H9 (cell line): Measurements from ENCODE around the gene LDLRAD4. TPM values are rescaled to one million over a fixed set of nuclear protein-coding genes. Genes with fewer than 3 reads are reported as not detected.

Experiments
- DNase-seq: peaks from one replicate; pipeline ENCODE4 v3.0.0-alpha.2; 2017
- H2AFZ ChIP-seq: one replicate; pipeline ENCODE4 v1.6.1; 2013; ENCODE audit warnings: mild to moderate bottlenecking, low read length, control low read depth, moderate library complexity
- H2AK5ac ChIP-seq: 2 replicates; pipeline ENCODE4 v1.6.1; 2013; ENCODE audit warnings: low read length, control low read depth, mixed read lengths; ENCODE audit not compliant: insufficient read length
- H2BK120ac ChIP-seq: one replicate; pipeline ENCODE4 v1.6.1; 2013; ENCODE audit warnings: low read depth, mild to moderate bottlenecking, low read length, control low read depth, inconsistent platforms; ENCODE audit not compliant: poor library complexity, severe bottlenecking
- H2BK12ac ChIP-seq: 2 replicates; pipeline ENCODE4 v1.6.1; 2013; ENCODE audit warnings: low read length, control low read depth, mixed read lengths, low read depth; ENCODE audit not compliant: insufficient read length
- H2BK15ac ChIP-seq: 2 replicates; pipeline ENCODE4 v1.6.1; 2013; ENCODE audit warnings: low read depth, low read length, control low read depth
- H2BK20ac ChIP-seq: one replicate; pipeline ENCODE4 v1.6.1; 2013; ENCODE audit warnings: low read depth, mild to moderate bottlenecking, low read length, control low read depth, inconsistent platforms; ENCODE audit not compliant: poor library complexity, severe bottlenecking
- H2BK5ac ChIP-seq: 2 replicates; pipeline ENCODE4 v1.6.1; 2013; ENCODE audit warnings: low read length, control low read depth, mixed read lengths; ENCODE audit not compliant: insufficient read length
- H3K14ac ChIP-seq: 2 replicates; pipeline ENCODE4 v1.6.1; 2013; ENCODE audit warnings: low read length, control low read depth; ENCODE audit not compliant: insufficient read depth
- H3K18ac ChIP-seq: 2 replicates; pipeline ENCODE4 v1.6.1; 2013; ENCODE audit warnings: low read depth, mild to moderate bottlenecking, mixed read lengths, low read length, control low read depth; ENCODE audit not compliant: insufficient read length
- H3K23ac ChIP-seq: 2 replicates; pipeline ENCODE4 v1.6.1; 2013; ENCODE audit warnings: low read length, control low read depth, mixed read lengths, low read depth; ENCODE audit not compliant: insufficient read length
- H3K23me2 ChIP-seq: 2 replicates; pipeline ENCODE4 v1.6.1; 2013; ENCODE audit warnings: low read depth, mild to moderate bottlenecking, mixed read lengths, low read length, control low read depth; ENCODE audit not compliant: insufficient read length, poor library complexity, severe bottlenecking
- H3K27ac ChIP-seq: 2 replicates; pipeline ENCODE4 v1.5.1; 2013; ENCODE audit warnings: low read length, control low read depth, mixed read lengths, low read depth; ENCODE audit not compliant: insufficient read length
- H3K27me3 ChIP-seq: 2 replicates; pipeline ENCODE4 v1.6.1; 2013; ENCODE audit warnings: low read length, control low read depth, inconsistent platforms; ENCODE audit not compliant: insufficient read depth
- H3K4ac ChIP-seq: 2 replicates; pipeline ENCODE4 v1.6.1; 2013; ENCODE audit warnings: low read depth, mild to moderate bottlenecking, control low read depth, inconsistent platforms, low read length, moderate library complexity
- H3K4me1 ChIP-seq: 2 replicates; pipeline ENCODE4 v1.6.1; 2013; ENCODE audit warnings: low read length, control low read depth, inconsistent platforms; ENCODE audit not compliant: insufficient read depth
- H3K4me2 ChIP-seq: 2 replicates; pipeline ENCODE4 v1.6.1; 2013; ENCODE audit warnings: low read length, control low read depth, mixed read lengths; ENCODE audit not compliant: insufficient read length, insufficient read depth
- H3K56ac ChIP-seq: 2 replicates; pipeline ENCODE4 v1.6.1; 2013; ENCODE audit warnings: low read depth, mild to moderate bottlenecking, mixed read lengths, low read length, control low read depth; ENCODE audit not compliant: insufficient read length
- H3K79me1 ChIP-seq: 2 replicates; pipeline ENCODE4 v1.6.1; 2013; ENCODE audit warnings: low read depth, mild to moderate bottlenecking, moderate library complexity, low read length, control low read depth, inconsistent platforms; ENCODE audit not compliant: insufficient read depth, poor library complexity, severe bottlenecking
- H3K79me2 ChIP-seq: 2 replicates; pipeline ENCODE4 v1.6.1; 2013; ENCODE audit warnings: low read length, control low read depth, inconsistent platforms; ENCODE audit not compliant: insufficient read depth
- H3K9ac ChIP-seq: 2 replicates; pipeline ENCODE4 v1.6.1; 2013; ENCODE audit warnings: low read length, control low read depth, mixed read lengths; ENCODE audit not compliant: insufficient read length; ENCODE audit errors: extremely low read depth
- H3K9me3 ChIP-seq: one replicate; pipeline ENCODE4 v1.6.1; 2013; ENCODE audit warnings: low read depth, low read length, inconsistent platforms; ENCODE audit not compliant: control insufficient read depth
- H3T11ph ChIP-seq: one replicate; pipeline ENCODE4 v1.6.1; 2013; ENCODE audit warnings: mild to moderate bottlenecking, low read length, control low read depth, inconsistent platforms
- H4K20me1 ChIP-seq: one replicate; pipeline ENCODE4 v1.6.1; 2013; ENCODE audit not compliant: control insufficient read depth, insufficient read length, insufficient read depth
- H4K5ac ChIP-seq: 2 replicates; pipeline ENCODE4 v1.6.1; 2013; ENCODE audit warnings: low read depth, mild to moderate bottlenecking, mixed read lengths, low read length, control low read depth; ENCODE audit not compliant: insufficient read length
- H4K8ac ChIP-seq: replicated peaks from 2 replicates; pipeline ENCODE4 v1.6.1; 2013; ENCODE audit warnings: low read length, control low read depth, mixed read lengths, low read depth; ENCODE audit not compliant: insufficient read length
- H4K91ac ChIP-seq: 2 replicates; pipeline ENCODE4 v1.6.1; 2013; ENCODE audit warnings: low read depth, mild to moderate bottlenecking, moderate library complexity, mixed read lengths, low read length, control low read depth; ENCODE audit not compliant: insufficient read length
- H3K27ac Mint-ChIP-seq, 3 experiments: 2 replicates in 2 of 3; 3 replicates in 1 of 3; pipeline ENCODE4 v1.8.0; 2020 to 2021; ENCODE audit warnings: mixed read lengths in 3 of 3, mild to moderate bottlenecking in 1 of 3, moderate library complexity in 1 of 3
- H3K27me3 Mint-ChIP-seq: 2 replicates; pipeline ENCODE4 v1.8.0; 2021; ENCODE audit warnings: low read depth, mild to moderate bottlenecking, moderate library complexity, mixed read lengths
- H3K36me3 Mint-ChIP-seq, 3 experiments: 2 replicates in 2 of 3; 3 replicates in 1 of 3; pipeline ENCODE4 v1.8.0; 2020 to 2021; ENCODE audit warnings: low read depth in 3 of 3, mixed read lengths in 3 of 3; ENCODE audit not compliant: insufficient read depth in 1 of 3
- H3K4me1 Mint-ChIP-seq, 2 experiments: 2 replicates each; pipeline ENCODE4 v1.8.0; 2020; ENCODE audit warnings: mixed read lengths in 2 of 2
- H3K4me3 Mint-ChIP-seq, 2 experiments: 2 replicates in 1 of 2; 3 replicates in 1 of 2; pipeline ENCODE4 v1.8.0; 2020 to 2021; ENCODE audit warnings: mild to moderate bottlenecking in 2 of 2, mixed read lengths in 2 of 2, moderate library complexity in 1 of 2
- H3K9me3 Mint-ChIP-seq, 2 experiments: 2 replicates in 1 of 2; 3 replicates in 1 of 2; pipeline ENCODE4 v1.8.0; 2020; ENCODE audit warnings: mild to moderate bottlenecking in 2 of 2, mixed read lengths in 2 of 2, moderate library complexity in 1 of 2
- CTCF ChIP-seq: fragments of 200-600 bp; sonication (generic); conservative IDR thresholded peaks from 3 replicates; pipeline ENCODE4 v1.8.0; 2021; ENCODE audit warnings: antibody characterized with exemption, mild to moderate bottlenecking
- WGBS: extraction: QIAGEN DNeasy Blood & Tissue Kit; methylation state at CpG from one replicate; pipeline ENCODE4 v1.1.7; 2013; ENCODE audit warnings: missing lambda C conversion rate, low lambda C conversion rate, mixed read lengths; ENCODE audit not compliant: insufficient read length; ENCODE audit errors: extremely low coverage; 5-methylcytosine and 5-hydroxymethylcytosine counted together
- total RNA-seq: library from RNA; stranded (reverse); gene quantifications from 2 replicates; pipeline ENCODE4 v1.2.1, GENCODE V29; 2021

LDLRAD4 gene
- total RNA-seq, 1 experiment from 2014 or later = 3.9 TPM

GRCh38 chr18:13582178-13582670 is 363.7 kb downstream of the LDLRAD4 start:
- no CpG with 5 or more reads among the region's 9 CpGs for WGBS
- no peaks in the 10 kb centered on the region for H3K9me3 ChIP-seq
- H3T11ph ChIP-seq = no peak overlapping the region
- no peak overlapping the region for H2BK5ac ChIP-seq
- H3K4ac ChIP-seq = no peak overlapping the region
- DNase-seq = no peak
- H4K91ac ChIP-seq = no peak overlapping the region
- no peaks in the 10 kb centered on the region for H3K36me3 Mint-ChIP-seq
- no peaks in the 10 kb centered on the region for H3K27me3 Mint-ChIP-seq
- peaks cover 0 to 2% of the 10 kb centered on the region in 2 experiments; a peak in 1 of 4 replicates for H3K4me1 Mint-ChIP-seq
- H2AK5ac ChIP-seq = no peak overlapping the region
- H3K56ac ChIP-seq = no peak overlapping the region
- no peaks in the 10 kb centered on the region for H3K23me2 ChIP-seq
- no peaks in the 10 kb centered on the region for H3K79me2 ChIP-seq
- no peaks in the 10 kb centered on the region for H3K79me1 ChIP-seq
- H3K27ac ChIP-seq = no peak overlapping the region
- H3K27me3 ChIP-seq = no peaks in the 10 kb centered on the region
- no peak overlapping the region for H2BK20ac ChIP-seq
- no peak overlapping the region for H4K8ac ChIP-seq
- H4K20me1 ChIP-seq = no peaks in the 10 kb centered on the region
- H3K14ac ChIP-seq = no peak overlapping the region
- no peaks in the 10 kb centered on the region for H3K9me3 Mint-ChIP-seq
- H3K18ac ChIP-seq = no peak overlapping the region
- H3K23ac ChIP-seq = no peak overlapping the region
- TF ChIP-seq CTCF = no peak
- no peak overlapping the region for H3K27ac Mint-ChIP-seq
- H2BK120ac ChIP-seq = no peak overlapping the region
- H2BK15ac ChIP-seq = no peak overlapping the region
- no peak overlapping the region for H2AFZ ChIP-seq
- H4K5ac ChIP-seq = no peak overlapping the region
- H3K9ac ChIP-seq = no peak overlapping the region
- H3K4me3 Mint-ChIP-seq = no peak overlapping the region
- H2BK12ac ChIP-seq = no peak overlapping the region
- H3K4me1 ChIP-seq = no peaks in the 10 kb centered on the region
- no peak overlapping the region for H3K4me2 ChIP-seq
